ENCODE data around the gene EI24. TPM values are rescaled to one million over a fixed set of nuclear protein-coding genes. Genes with fewer than 3 reads are reported as not detected.

Gene EI24
- total RNA-seq, 2 donors from 2014 or later, result 63.3 to 75.2 TPM

DNA sequence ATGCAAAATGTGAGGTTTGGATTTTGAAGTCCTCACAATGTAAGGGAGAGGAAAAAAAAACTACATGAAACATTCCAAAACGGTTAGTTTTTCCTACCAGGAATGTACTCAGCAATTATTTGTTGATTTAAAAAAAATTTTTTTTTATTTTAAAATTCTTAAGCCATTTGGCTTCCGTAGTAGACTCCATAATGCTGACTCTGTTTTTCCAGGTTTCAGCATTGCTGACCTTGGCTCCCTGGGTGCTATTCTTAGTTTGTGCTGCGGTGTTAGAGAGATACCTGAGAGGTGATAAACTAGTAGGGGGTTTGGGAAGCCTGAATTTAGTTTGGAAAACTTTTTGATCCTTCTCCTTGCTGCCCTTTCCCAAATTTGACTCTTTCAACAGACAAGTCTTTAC is 33.9 kb downstream of the EI24 start:
- Histone ChIP-seq H3K4me3 (no peak overlapping the region), H3K36me3 (replicated peaks in 1 of 2; ENCODE audit: insufficient read depth in 1 of 2, low read depth in 2 of 2) (peaks cover 25 to 56% of the 10 kb centered on the region in 2 donors), H3K4me1 (no peaks in the 10 kb centered on the region), H3K27me3 (no peaks in the 10 kb centered on the region), H3K27ac (no peak overlapping the region), H3K9me3 (no peaks in the 10 kb centered on the region)
- ATAC-seq (no peak), DNase-seq (no peak)
- WGBS, 2 donors, result 39 to 41% methylated on average over 3 of the region's 3 CpGs
- no peak for TF ChIP-seq POLR2A (IDR thresholded peaks at IDR 0.05)
- TF ChIP-seq, protein P1, sequence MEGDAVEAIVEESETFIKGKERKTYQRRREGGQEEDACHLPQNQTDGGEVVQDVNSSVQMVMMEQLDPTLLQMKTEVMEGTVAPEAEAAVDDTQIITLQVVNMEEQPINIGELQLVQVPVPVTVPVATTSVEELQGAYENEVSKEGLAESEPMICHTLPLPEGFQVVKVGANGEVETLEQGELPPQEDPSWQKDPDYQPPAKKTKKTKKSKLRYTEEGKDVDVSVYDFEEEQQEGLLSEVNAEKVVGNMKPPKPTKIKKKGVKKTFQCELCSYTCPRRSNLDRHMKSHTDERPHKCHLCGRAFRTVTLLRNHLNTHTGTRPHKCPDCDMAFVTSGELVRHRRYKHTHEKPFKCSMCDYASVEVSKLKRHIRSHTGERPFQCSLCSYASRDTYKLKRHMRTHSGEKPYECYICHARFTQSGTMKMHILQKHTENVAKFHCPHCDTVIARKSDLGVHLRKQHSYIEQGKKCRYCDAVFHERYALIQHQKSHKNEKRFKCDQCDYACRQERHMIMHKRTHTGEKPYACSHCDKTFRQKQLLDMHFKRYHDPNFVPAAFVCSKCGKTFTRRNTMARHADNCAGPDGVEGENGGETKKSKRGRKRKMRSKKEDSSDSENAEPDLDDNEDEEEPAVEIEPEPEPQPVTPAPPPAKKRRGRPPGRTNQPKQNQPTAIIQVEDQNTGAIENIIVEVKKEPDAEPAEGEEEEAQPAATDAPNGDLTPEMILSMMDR (IDR thresholded peaks at IDR 0.05), result no peak
- intact Hi-C loops (cut with DNase I), result no loop called here

DNA sequence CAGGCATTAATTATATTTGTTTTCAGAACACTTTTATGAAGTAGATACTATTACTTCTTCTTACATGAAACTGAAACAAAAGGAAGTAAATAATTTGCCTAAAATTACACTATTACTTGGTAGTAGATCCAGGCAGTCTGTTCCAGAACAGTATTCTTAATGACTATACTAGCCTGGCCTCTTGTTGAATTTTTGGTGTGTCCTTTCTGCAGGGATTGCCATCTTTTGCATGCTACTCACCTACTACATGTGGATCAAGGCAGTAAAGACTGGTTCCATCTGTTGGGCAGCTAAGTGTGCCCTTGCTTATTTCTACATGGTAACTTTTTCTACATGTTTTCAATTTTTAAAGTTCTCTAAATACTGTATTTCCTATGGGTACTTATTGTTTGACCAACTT is 36.1 kb downstream of the EI24 start:
- DNase-seq, result no peak
- H3K4me1 ChIP-seq, result no peaks in the 10 kb centered on the region
- H3K4me3 ChIP-seq, result no peak overlapping the region
- no peak for ATAC-seq
- H3K9me3 ChIP-seq, result no peaks in the 10 kb centered on the region
- no peaks in the 10 kb centered on the region for H3K27me3 ChIP-seq
- H3K36me3 ChIP-seq (replicated peaks in 1 of 2; ENCODE audit: insufficient read depth in 1 of 2, low read depth in 2 of 2), result peaks cover 29 to 61% of the 10 kb centered on the region in 2 donors
- TF ChIP-seq, protein P1 (IDR thresholded peaks at IDR 0.05), result no peak
- no peak for TF ChIP-seq POLR2A (IDR thresholded peaks at IDR 0.05)
- intact Hi-C loops (cut with DNase I), result no loop called here
- H3K27ac ChIP-seq, result no peak overlapping the region

DNA sequence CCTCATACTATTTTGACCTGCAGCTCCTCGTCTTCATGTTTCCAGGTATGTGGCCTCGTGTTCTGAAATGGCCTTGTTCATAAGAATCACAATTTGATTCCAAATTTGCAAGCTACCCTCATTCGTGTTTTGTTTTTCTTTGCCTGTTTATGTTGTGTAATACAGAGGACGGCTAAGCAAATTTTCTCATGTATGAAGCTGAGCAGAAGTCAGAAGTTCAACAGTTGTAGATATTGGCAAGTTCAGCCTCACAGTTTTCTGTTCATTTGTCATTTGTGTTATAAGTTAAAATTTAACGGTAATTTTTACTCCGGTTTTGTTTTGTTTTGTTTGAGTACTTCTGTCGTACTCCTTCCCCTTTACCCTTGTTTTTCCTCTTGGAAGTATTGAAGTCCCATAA is 40.3 kb downstream of the EI24 start:
- TF ChIP-seq POLR2A (IDR thresholded peaks at IDR 0.05), result no peak
- TF ChIP-seq, protein P1 (IDR thresholded peaks at IDR 0.05), result no peak
- WGBS, 2 donors, result 65 to 66% methylated on average over 7 of the region's 7 CpGs
- Histone ChIP-seq H3K9me3 (no peaks in the 10 kb centered on the region), H3K4me1 (no peaks in the 10 kb centered on the region), H3K36me3 (replicated peaks in 1 of 2; ENCODE audit: insufficient read depth in 1 of 2, low read depth in 2 of 2) (peaks cover 19 to 66% of the 10 kb centered on the region in 2 donors), H3K27me3 (no peaks in the 10 kb centered on the region), H3K27ac (no peak overlapping the region), H3K4me3 (no peak overlapping the region)
- intact Hi-C loops (cut with DNase I), result no loop called here
- ATAC-seq, result no peak
- DNase-seq, result no peak

DNA sequence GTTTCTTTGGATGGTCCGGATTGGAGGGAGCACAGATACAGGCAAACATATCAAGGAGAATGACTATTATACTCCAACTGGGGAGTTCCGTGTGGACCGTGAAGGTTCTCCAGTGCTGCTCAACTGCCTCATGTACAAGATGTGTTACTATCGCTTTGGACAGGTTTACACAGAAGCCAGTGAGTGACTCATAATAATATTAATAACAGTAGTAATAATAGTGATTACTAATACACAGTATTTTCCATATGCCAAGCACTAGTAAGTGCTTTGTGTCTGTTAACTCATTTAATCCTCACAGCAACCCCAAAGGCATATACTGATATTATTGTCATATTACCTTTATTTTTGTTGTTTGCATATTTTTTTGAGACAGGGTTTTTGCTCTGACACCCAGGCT is 49.1 kb downstream of the EI24 start:
- H3K27ac ChIP-seq, result no peak overlapping the region
- DNase-seq, result no peak
- H3K4me1 ChIP-seq, result no peaks in the 10 kb centered on the region
- intact Hi-C loops (cut with DNase I), result no loop called here
- H3K36me3 ChIP-seq (replicated peaks in 1 of 2; ENCODE audit: insufficient read depth in 1 of 2, low read depth in 2 of 2), result peaks cover 28 to 69% of the 10 kb centered on the region in 2 donors
- 84 to 88% methylated on average over 4 of the region's 4 CpGs for WGBS, 2 donors
- H3K4me3 ChIP-seq, result no peak overlapping the region
- no peaks in the 10 kb centered on the region for H3K27me3 ChIP-seq
- TF ChIP-seq, protein P1 (IDR thresholded peaks at IDR 0.05), result no peak
- no peak for ATAC-seq
- H3K9me3 ChIP-seq, result no peaks in the 10 kb centered on the region

DNA sequence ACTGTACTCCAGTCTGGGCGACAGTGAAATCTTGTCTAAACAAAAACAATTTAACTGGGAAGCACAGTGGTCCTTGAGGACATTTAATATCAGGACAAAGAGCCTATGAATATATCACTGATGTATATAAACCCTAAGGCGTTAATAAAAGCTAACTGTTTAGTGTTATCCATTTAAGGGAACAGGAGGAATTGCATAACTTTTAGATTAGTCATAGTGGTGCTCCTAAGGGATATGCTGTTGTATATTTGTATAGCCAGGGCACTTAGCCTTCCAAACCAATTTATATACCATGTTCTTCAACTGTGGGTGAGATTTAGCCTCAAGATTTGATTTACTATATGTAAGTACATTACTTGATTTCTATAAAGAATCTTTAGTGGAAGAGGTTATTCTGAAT is 52.7 kb downstream of the EI24 start:
- H3K9me3 ChIP-seq, result no peaks in the 10 kb centered on the region
- H3K4me1 ChIP-seq, result peaks cover 16% of the 10 kb centered on the region
- TF ChIP-seq POLR2A (IDR thresholded peaks at IDR 0.05), result no peak
- TF ChIP-seq, protein P1 (IDR thresholded peaks at IDR 0.05), result no peak
- no peaks in the 10 kb centered on the region for H3K27me3 ChIP-seq
- H3K4me3 ChIP-seq, result no peak overlapping the region
- 72 to 85% methylated on average over 2 of the region's 2 CpGs for WGBS, 2 donors
- H3K36me3 ChIP-seq (replicated peaks in 1 of 2; ENCODE audit: insufficient read depth in 1 of 2, low read depth in 2 of 2), result peaks cover 28 to 40% of the 10 kb centered on the region in 2 donors
- intact Hi-C loops (cut with DNase I), result loop anchor here (10.0 kb wide), 1 partner anchor 47 kb away; no protein-coding TSS in a partner anchor
- no peak overlapping the region for H3K27ac ChIP-seq
- no peak for ATAC-seq
- DNase-seq, result no peak

Data from body of pancreas (tissue), 4 donors.